Fibroblast of skin of left biceps (primary cell): Measurements from ENCODE around the gene BMP6.
"Not testable (repeated sequence)": the region's sequence is repeated elsewhere in the genome, so short reads cannot be mapped to it uniquely, and the experiment has no call there.

Experiments used
- DNase-seq, 2 experiments: peaks; one replicate each; pipeline ENCODE4 v3.0.0-alpha.2; 2013; ENCODE audit warnings: low read depth in 2 of 2

Gene BMP6

GRCh38 chr6:7883381-7883780 is 157.5 kb downstream of the BMP6 start:
- DNase-seq: no peak

GRCh38 chr6:7886132-7886531 is 160.2 kb downstream of the BMP6 start:
- DNase-seq: no peak

GRCh38 chr6:7887278-7887991 is 161.5 kb downstream of the BMP6 start:
- no peak for DNase-seq

GRCh38 chr6:7888587-7889357 is 162.9 kb downstream of the BMP6 start:
- DNase-seq: no peak

GRCh38 chr6:7891078-7891872 is 165.4 kb downstream of the BMP6 start:
- no peak for DNase-seq

- not testable (repeated sequence) for DNase-seq
These were observed 166.5 kb downstream of the BMP6 start for GRCh38 chr6:7892367-7892766.

- no peak for DNase-seq
These were observed 167.4 kb downstream of the BMP6 start for GRCh38 chr6:7893342-7893741.

GRCh38 chr6:7894262-7895124 is 168.6 kb downstream of the BMP6 start:
- DNase-seq: no peak

- no peak for DNase-seq
These were observed 169.2 kb downstream of the BMP6 start for GRCh38 chr6:7895125-7895423.

- no peak for DNase-seq
These were observed 170.6 kb downstream of the BMP6 start for GRCh38 chr6:7896465-7896987.

GRCh38 chr6:7897461-7898192 is 171.7 kb downstream of the BMP6 start:
- no peak for DNase-seq

- not testable (repeated sequence) for DNase-seq
These were observed 172.3 kb downstream of the BMP6 start for GRCh38 chr6:7898193-7898586.

- DNase-seq: no peak
These were observed 173.4 kb downstream of the BMP6 start for GRCh38 chr6:7899101-7899888.

GRCh38 chr6:7899889-7900213 is 174.0 kb downstream of the BMP6 start:
- no peak for DNase-seq

GRCh38 chr6:7900621-7901020 is 174.7 kb downstream of the BMP6 start:
- DNase-seq: no peak

GRCh38 chr6:7901056-7901455 is 175.2 kb downstream of the BMP6 start:
- no peak for DNase-seq

- no peak for DNase-seq
These were observed 175.9 kb downstream of the BMP6 start for GRCh38 chr6:7901780-7902179.

- DNase-seq: no peak
These were observed 176.3 kb downstream of the BMP6 start for GRCh38 chr6:7902221-7902620.

GRCh38 chr6:7902867-7903266 is 177.0 kb downstream of the BMP6 start:
- DNase-seq: no peak

GRCh38 chr6:7903673-7904072 is 177.8 kb downstream of the BMP6 start:
- no peak for DNase-seq
